GM04504 (cell line): ENCODE data around the gene KRTAP10-1.
"Not testable (repeated sequence)": the region's sequence is repeated elsewhere in the genome, so short reads cannot be mapped to it uniquely, and the experiment has no call there.

Experiments used
- DNase-seq: peaks from one replicate; pipeline ENCODE4 v3.0.0-alpha.2; 2012; ENCODE audit warnings: low read depth

The KRTAP10-1 gene

DNA sequence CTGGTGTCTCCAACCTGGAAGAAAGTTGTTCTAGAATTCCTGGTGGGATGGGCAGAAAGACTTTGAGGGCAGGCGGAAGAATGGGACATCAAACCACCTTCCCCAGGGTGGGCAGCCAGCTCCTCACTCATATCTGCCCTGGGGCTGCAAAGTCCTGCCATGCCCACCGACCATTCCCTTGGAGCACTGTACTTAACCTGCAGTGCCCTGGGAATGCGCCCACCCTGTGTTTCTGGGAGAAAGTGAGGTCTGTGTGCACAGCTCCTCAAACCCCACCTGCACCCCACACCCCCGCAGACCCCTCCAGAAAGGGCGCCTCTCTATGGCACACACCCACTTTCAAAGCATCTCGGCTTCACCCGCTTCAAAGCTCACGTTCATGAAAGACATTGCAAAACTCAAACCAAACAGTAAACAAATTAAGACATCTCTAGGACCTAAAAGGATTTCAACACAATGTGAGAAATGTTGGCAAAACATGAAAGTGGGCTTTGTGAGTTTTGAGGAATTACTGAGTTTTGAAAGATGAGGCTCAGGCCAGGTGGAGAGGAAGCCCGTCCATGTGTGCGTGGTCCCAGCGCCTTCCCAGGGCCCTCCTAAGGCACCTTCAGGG, 25.1 kb downstream of the KRTAP10-1 start:
- no peak for DNase-seq

DNA sequence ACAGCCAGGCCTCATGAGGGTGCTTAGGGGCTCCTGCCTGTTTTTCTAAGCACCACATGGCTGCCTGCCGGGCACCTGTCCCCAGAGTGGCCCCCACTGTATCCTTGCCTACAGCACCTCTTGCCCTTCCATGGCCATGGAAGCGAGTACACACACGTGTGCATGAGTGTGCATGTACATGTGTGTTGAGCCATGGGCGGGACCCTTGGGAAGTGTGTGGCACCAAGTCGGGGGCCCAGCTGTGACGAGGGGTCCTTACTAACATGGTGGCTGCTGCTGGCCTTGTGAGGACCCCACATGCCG, 25.8 kb downstream of the KRTAP10-1 start:
- DNase-seq = no peak

DNA sequence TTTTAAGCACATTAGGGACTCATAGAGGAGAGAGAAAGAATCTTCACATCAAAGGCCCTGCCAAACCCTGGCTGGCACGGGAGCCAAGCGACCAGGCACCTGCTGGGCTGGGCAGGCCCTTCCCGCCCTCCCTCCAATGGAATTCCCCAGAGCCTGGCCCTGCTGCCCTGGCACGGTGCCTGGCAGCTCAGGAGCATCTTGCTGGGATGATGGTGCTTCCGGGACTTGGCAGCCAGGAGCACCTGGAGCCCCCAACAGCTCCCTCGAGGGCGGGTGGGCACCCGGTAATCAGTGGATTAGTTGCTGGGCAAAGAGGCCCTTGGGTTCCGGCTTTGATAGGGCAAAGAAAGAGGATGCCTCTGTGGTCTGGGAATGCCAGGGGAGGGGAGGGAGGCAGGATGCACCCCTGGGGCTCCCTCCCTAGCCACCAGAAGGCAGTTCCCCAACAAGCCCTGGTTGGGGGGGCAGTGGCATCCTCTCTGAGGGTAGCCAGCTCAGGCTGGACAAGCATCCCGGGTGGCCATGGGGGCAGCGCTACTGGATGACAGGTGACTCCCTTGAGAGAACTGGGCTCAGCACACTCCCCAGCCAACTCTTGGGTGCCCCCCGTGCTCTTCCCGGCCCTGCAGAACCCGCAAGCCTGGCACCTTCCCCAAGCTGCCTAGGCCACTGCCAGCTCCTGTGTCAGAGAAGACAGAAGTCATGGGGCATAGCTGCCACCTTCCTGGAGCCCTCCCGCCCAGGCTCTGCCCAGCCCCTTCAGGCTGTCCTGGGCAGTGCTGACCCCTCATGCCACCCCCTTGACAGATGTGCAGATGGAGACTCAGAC, 26.4 kb downstream of the KRTAP10-1 start:
- no peak for DNase-seq

DNA sequence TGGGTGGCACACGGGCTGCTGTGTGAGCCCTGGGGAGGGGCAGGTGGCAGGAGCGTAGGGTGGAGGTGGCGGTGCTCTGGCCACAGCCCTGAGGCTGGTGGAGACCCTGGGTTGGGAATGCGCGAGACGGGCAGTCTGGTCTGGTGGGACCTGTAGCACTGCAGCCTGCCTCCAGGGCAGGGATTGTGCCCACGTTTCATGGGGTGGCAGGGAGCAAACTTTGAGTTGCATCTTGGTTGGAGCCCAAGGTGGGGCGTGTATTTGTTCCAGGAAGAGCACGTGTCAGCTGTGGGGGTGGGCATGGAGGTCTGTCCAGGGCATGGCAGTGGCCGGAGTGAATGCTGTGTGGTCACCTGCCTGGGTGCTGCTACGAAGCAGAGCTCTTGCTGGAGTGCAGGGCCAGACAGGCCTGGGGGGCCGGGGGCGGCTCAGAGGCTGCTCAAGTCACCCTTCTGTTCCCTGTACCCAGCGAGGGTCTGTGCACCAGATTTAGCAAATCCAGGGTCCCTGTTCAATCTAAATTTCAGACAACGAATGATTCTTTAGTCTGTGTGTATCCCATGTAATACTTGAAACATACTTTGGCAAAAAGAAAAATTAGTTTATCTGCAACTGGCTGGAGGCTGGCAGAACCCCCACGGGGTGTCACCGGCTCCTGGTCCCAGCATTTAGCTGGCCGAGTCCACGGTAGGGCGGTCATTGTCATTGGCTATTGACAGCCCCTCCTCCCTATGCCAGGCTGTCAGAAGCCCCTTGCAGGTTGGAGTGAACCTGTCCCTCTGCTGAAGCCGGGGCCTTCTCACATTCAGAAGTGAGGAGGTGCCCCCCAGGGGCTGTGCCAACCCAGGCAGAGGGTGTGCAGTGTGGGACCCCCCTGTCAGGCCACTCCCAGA, 27.3 kb downstream of the KRTAP10-1 start:
- DNase-seq = no peak

DNA sequence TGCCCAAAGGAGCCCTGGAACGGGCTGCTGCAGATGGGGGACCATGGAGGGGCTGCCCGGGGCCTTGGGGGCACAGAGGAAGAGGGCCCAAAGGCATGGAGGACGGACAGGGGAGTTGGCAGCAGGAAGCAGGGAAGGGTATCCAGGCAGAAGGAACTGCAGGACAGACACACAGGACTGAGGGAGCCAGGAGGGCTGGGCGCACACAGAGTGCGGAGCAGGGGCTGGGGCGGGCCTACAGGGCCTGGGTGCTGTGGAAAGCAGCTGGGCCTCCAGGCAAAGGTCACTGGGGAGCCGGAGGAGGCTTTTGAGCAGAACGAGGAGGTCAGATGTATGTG, 28.1 kb downstream of the KRTAP10-1 start:
- DNase-seq = no peak

DNA sequence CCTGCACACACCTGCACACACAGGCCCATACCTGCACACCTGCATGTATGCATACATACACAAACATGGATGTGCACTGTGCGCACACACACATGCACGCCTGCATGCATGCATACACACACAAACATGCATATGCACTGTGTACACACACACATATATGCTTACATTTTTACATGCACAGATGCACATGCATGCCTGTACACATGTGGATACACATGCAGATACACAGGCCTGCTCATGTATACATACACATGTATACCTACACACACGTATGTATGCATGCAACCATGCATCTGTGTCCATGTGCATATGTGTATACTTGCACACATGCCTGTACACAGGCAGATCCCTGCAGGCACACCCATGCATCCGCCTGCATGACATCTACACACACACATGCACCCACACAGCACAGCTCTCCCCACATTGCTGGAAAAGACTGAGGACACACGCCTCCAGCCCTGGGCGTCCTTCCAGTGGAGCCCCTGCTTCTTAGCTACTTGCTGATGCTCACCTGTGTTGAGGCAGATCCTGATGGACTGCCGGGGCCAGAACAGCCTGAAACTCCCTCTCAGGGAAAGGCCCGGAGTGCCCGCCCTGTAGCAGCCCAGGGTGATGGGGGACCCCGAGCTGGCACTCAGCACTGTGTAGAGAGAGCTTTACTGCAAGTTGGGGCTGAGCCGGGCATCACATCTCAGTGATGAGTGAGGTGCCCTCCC, 28.6 kb downstream of the KRTAP10-1 start:
- DNase-seq = no peak

DNA sequence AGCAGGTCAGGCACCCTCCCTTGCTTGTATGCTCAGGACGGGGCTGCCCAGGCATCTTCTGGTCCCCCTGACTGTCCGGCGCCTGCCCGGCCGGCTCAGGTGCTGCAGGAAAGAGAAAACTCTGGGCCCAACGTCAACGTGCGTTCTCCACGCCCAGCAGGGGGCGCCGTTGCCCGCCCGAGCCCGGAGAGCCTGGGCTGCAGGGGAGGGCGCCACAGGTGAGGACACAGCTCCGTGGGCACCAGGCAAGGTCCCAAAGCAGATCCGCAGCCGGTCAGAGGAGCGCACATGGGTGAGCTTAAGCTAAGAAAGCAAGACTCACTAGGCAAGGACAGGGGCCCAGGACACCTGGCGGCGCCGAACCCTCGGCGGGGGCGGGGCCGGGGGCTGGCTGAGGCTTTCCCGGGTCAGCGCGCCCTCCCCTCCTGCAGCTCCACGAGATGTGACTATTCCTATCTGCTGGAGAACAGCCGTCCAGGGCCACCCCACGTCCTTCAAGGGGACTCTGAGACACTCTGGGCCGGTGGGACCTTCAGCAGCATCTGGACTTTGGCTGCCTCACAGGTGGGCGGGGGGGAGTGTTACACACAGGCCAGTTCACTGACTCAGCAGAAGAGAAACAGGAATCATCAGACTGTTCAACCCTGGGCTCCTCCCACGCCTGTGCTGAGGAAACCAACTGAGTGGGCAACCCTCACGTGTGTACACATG, 29.3 kb downstream of the KRTAP10-1 start:
- no peak for DNase-seq

DNA sequence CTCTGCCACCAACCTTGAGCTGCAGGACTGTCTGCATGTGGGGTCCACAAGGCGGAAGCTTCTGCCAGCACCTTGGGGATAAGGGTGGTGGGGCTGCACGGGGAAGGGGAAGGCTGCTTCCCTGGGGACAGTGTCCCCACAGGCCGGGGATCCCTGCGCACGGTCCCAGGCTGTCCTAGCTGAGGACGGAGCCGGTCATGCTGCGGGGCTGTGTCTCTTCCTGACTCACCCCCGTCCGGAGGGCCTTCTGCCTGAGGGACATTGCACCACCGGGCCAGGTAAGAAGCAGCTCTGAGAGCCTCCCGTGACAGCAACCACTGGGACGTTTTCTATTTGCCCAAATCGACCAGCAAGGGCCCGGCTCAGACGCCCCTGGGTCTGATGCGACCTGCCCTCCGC, 29.9 kb downstream of the KRTAP10-1 start:
- no peak for DNase-seq

DNA sequence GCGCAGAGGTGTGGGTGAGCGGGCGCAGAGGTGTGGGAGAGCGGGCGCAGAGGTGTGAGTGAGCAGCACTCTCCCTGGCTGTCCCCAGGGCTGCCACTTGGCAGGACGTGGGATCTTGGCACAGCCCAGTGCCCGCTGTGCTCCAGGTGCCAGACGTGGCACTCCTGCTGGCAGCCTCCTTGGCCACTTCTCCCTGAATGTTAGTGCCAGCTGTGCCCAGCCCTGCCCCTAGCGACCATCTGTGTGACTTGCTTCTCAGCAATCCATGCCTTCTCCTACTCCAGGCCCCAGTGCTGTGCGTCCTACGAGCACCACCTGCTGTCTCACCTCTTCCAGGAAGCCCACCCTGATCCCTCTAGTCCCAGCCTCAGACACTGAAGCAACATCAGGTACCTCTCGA, 30.5 kb downstream of the KRTAP10-1 start:
- DNase-seq = no peak

DNA sequence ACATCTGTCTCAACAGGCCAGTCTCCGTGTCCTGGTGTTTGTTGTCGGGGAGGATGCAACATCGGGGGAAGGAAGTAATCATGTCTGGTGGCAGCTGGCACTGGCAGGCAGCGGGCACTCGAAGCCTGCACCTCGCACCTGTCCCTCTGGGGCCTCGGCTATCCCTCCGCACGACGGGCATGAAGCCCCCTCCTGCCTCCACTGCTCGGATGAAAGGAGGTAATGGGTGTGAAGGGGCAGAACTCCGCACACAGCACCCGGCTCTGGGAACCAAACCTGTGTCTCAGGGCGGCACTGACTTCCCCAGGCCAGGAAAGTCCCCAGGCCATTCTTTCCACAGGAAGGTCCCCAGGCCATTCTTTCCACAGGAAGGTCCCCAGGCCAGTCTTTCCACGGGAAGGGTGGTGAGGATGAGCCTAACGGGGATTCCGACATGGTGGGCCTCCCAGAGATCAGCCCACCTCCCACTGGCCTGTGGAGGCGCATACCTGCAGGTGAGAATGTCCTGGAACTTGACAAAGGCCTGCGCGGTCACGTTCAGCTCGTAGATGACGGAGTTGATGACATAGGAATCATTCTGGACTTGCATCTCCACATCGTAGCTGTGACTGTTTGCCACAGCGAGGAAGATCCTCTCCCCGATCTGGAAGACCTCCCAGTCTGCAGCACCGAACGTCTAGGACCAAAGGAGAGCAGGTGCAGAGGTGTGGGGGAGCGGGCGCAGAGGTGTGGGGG, 31.1 kb downstream of the KRTAP10-1 start:
- DNase-seq = no peak

DNA sequence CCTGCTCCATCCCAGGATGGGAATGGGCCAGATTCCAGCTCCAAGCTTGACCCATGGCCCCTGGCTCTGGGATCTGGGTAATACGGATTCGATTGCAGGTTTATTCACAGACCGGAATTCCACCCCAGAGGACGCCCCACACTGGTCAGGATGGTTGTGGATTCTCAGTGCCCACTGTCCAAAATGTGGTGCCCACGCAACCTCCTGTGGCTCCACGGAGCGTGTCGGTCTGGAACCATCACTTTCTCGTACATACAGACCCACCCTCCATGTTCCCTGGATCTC, 31.6 kb downstream of the KRTAP10-1 start:
- no peak for DNase-seq

DNA sequence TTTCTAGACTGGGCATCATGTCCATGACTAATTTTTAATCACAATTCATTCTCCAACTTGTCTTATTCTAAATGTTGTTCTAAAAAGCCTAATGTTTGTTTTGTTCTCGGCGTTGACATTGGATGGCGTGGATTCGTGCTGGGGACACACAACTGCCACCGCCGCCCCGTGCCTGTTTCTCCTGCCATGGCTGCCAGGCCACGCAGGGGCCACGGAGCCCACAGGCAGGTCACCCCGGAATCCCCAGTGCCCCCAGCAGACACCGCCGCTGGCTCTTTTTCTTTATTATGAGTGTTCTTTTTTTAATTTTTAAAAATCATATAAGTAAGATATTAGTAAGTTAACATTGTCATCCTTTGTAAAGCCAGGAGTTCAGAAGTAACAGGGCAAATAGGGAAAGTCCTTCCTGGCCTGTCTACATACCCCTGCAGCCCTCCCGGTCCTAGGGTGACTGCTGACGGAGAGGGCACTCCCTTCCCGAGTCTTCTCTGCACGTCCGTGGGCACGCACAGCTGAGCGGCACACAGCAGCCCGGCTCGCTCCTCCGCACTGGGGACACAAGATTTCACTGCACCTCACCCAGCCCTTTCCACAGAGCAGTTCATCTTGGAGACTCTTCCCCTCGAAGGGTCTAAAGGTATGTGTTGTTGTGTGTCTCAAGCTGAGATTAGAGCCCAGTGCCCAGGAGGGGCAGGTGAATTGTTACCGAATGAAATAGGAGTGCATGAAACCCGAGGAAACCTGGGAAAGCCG, 32.1 kb downstream of the KRTAP10-1 start:
- no peak for DNase-seq

DNA sequence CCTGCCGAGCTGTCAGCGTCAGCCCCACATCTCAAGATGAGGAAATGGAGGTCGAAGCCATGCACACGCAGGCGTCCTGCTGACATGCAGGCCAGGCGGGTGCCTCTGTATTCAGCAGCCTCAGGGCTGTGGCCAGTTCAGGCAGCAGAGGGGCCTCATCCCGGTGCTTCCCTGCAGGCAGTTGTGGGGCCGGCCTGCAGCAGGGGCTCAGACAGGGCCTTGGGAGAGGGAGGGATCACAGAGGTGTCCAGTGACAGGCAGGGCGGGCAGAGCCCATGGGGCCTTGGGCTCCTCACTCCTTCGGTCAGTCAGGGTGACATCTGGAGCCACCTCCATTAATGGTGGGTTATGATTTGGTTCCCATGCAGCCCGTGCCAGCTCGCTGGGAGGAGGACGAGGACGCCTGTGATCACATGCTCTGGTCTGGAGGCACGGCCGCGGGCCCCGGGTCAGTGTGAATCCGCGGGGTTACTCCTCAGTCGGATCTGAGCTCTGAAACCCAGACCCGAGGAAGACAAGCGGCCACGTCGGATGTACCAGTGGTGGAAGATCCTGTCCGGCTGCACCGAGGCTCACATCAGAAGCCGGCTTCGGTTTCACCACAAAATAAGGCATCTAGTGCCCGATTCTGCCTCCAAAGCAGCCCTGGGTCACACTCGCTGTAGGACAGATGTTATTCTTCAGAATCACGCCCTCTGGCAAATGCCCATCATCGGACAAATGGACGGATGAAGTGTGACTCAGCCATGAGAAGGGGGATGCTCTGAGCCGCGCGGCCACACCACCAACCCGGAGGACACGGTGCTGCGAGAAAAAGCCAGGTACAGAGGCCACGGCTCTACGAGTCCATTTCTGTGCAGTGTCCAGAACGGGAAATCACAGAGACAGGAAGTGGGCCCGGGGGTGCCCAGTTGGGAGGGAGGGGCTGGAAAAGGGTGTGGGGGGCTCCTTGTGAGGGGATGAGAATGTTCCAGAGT, 33.4 kb downstream of the KRTAP10-1 start:
- DNase-seq = no peak

DNA sequence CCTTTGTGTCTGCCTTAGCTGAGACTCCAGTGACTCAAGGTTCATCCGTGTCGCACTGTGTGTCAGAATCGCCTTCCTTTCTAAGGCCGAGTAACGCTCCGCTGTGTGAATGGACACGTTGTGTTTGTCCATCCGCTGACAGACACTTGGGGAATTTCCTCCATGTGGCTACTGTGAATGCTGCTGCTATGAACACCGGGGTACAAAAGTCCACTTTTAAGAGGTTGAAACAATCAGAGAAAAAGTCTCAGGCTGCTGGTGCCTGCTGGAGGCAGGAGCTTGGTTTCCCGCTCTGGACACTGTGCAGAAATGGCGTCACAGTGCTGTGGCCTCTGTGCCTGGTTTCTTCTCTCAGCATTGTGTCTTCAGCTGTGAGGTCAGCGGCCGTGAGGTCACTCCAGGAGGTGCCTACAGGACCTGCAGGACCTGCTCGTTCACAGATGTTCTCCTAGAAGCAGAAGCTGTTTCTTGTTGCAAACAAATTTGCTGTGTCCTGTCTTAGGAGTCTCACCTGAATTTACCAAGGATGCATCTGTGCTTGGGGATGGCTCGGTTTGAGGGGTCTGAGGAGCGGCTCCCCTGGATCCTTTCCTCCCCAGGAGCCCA, 34.2 kb downstream of the KRTAP10-1 start:
- DNase-seq = no peak

DNA sequence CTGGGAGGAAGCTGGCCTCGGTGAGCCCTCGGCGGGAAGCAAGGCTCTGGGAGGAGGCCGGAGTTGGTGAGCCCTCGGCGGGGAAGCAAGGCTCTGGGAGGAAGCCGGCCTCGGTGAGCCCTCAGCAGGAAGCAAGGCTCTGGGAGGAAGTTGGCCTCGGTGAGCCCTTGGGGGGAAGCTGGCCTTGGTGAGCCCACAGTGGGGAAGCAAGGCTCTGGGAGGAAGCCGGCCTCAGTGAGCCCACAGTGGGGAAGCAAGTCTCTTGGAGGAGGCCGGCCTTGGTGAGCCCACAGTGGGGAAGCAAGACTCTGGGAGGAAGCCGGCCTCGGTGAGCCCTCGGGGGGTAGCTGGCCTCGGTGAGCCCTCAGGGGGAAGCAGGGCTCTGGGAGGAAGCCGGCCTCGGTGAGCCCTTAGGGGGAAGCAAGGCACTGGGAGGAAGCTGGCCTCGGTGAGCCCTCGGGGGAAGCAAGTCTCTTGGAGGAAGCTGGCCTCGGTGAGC, 36.0 kb downstream of the KRTAP10-1 start:
- no peak for DNase-seq

DNA sequence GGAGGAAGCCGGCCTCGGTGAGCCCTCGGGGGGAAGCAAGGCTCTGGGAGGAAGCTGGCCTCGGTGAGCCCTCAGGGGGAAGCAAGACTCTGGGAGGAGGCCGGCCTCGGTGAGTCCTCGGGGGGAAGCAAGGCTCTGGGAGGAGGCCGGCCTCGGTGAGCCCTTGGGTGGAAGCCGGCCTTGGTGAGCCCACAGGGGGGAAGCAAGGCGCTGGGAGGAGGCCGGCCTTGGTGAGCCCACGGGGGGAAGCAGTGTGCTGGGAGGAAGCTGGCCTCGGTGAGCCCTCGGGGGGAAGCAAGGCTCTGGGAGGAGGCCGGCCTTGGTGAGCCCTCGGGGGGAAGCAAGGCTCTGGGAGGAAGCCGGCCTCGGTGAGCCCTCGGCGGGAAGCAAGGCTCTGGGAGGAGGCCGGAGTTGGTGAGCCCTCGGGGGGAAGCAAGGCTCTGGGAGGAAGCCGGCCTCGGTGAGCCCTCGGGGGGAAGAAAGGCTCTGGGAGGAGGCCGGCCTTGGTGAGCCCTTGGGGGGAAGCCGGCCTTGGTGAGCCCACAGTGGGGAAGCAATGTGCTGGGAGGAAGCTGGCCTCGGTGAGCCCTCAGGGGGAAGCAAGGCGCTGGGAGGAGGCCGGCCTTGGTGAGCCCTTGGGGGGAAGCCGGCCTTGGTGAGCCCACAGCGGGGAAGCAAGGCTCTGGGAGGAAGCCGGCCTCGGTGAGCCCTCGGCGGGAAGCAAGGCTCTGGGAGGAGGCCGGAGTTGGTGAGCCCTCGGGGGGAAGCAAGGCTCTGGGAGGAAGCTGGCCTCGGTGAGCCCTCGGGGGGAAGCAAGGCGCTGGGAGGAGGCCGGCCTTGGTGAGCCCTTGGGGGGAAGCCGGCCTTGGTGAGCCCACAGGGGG, 36.7 kb downstream of the KRTAP10-1 start:
- DNase-seq = not testable (repeated sequence)

DNA sequence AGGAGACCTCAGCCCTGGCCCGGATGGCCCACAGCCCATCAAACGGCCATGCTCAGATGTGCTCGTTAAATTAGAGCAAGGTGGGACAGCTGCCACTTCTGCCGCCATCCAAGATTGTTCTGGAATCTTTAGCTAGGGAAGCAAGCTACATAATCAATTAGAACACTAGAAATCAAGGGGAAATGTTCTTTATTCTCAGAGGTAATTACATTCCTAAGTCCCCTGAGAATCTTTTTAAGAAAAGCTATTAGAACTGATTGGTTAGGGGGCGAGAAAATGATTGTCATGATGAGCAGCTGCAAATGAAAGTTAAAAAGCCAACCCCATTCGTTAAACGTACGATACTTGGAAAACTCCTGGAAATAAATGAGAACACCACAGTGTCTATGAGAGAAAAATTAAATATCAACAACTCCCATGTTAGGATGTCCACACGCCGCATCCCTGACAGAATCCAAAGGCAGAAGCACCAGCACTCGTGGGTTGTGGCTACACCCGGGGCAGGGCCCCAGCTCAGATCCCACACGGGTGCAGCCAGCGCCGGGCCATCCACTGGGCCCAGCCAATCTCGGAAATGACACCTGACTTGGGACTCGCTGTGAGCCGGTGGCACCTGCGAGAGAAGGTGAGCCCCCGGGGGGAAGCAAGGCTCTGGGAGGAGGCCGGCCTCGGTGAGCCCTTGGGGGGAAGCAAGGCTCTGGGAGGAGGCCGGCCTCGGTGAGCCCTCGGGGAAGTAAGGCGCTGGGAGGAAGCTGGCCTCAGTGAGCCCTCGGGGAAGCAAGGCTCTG, 37.6 kb downstream of the KRTAP10-1 start:
- no peak for DNase-seq
